Gastrocnemius medialis (tissue), 4 donors: Measurements from ENCODE around the gene TMEM235.

ENCODE experiments used
- CTCF ChIP-seq, 5 experiments: fragments of 450-650 bp in 3 of 5; fragments of 200-600 bp in 2 of 5; sonication (generic) in 2 of 5; IDR thresholded peaks in 4 of 5; conservative IDR thresholded peaks in 1 of 5; 1 replicate in 4 of 5; 2 replicates in 1 of 5; pipeline ENCODE4 v1.5.1; 2016 to 2019; ENCODE audit warnings: antibody characterized with exemption in 5 of 5, mild to moderate bottlenecking in 3 of 5, moderate library complexity in 3 of 5
- POLR2A ChIP-seq, 2 donors: fragments of 450-650 bp; IDR thresholded peaks; one replicate each; pipeline ENCODE4 v1.6.1; 2017; ENCODE audit warnings: antibody characterized with exemption in 2 of 2, mild to moderate bottlenecking in 2 of 2, moderate library complexity in 2 of 2

- TF ChIP-seq POLR2A (IDR thresholded peaks at IDR 0.05) = no peak
- no peak for TF ChIP-seq CTCF (IDR thresholded peaks at IDR 0.05 in 4 of 5, conservative IDR thresholded peaks at IDR 0.05 in 1 of 5)
Measured at GRCh38 chr17:78258323-78259191, 27.1 kb downstream of the TMEM235 start.
